B cell (primary cell): Measurements from ENCODE around the gene MITD1. TPM values are rescaled to one million over a fixed set of nuclear protein-coding genes. Genes with fewer than 3 reads are reported as not detected.
"Not testable (repeated sequence)": the region's sequence is repeated elsewhere in the genome, so short reads cannot be mapped to it uniquely, and the experiment has no call there.

Experiments
- ATAC-seq: fragments of 200-7000 bp; cut with Tn5 transposase; one replicate; pipeline ENCODE4 v1.10.0; 2021; ENCODE audit warnings: low read depth, mild to moderate bottlenecking, moderate number of reproducible peaks, moderate library complexity
- CTCF ChIA-PET: fragments of 350-600 bp; sonication (Branson Sonifier 250); formaldehyde crosslinking; loops from one replicate; lab custom pipeline; 2021; ENCODE audit warnings: antibody characterized with exemption, inconsistent platforms; lab: Charles Lee
- POLR2A ChIA-PET: fragments of 350-600 bp; sonication (Branson Sonifier 250); formaldehyde crosslinking; loops from one replicate; lab custom pipeline; 2021; ENCODE audit warnings: antibody characterized with exemption; lab: Charles Lee
- DNase-seq: peaks from one replicate; pipeline ENCODE4 v3.0.0; 2013
- H2AFZ ChIP-seq: 2 replicates; pipeline ENCODE4 v1.6.1; 2012; ENCODE audit warnings: mild to moderate bottlenecking, low read depth, low read length; ENCODE audit not compliant: insufficient read depth, poor library complexity, severe bottlenecking
- H3K27ac ChIP-seq, 2 donors: 1 replicate in 1 of 2; 2 replicates in 1 of 2; pipeline ENCODE4 v1.5.1; 2012 to 2013; ENCODE audit warnings: low read length in 2 of 2, mild to moderate bottlenecking in 2 of 2, moderate library complexity in 1 of 2
- H3K27me3 ChIP-seq, 4 experiments: fragments of 200-600 bp in 1 of 4; sonication (generic) in 1 of 4; replicated peaks in 1 of 4; 1 replicate in 2 of 4; 2 replicates in 2 of 4; pipeline versions ENCODE4 v1.6.1 to v1.7.0; 2013 to 2016; ENCODE audit warnings: low read length in 3 of 4, mild to moderate bottlenecking in 2 of 4, mixed read lengths in 1 of 4, moderate library complexity in 1 of 4; ENCODE audit not compliant: insufficient read depth in 4 of 4, control insufficient read depth in 3 of 4; ENCODE audit errors: control extremely low read depth in 1 of 4
- H3K36me3 ChIP-seq, 2 experiments: replicated peaks in 1 of 2; 1 replicate in 1 of 2; 2 replicates in 1 of 2; pipeline versions ENCODE4 v1.6.1 to v1.7.1; 2013; ENCODE audit warnings: low read length in 1 of 2; ENCODE audit not compliant: insufficient read depth in 2 of 2, control insufficient read depth in 1 of 2; ENCODE audit errors: control extremely low read depth in 1 of 2, extremely low read depth in 1 of 2
- H3K4me1 ChIP-seq, 2 donors: fragments of 200-600 bp in 1 of 2; sonication (generic) in 1 of 2; 1 replicate in 1 of 2; 2 replicates in 1 of 2; pipeline versions ENCODE4 v1.5.1 to v1.6.1; 2013 to 2017; ENCODE audit warnings: low read length in 2 of 2; ENCODE audit not compliant: control insufficient read depth in 2 of 2, insufficient read depth in 2 of 2
- H3K4me2 ChIP-seq: replicated peaks from 2 replicates; pipeline ENCODE3; 2012; ENCODE audit warnings: mild to moderate bottlenecking, low read depth, low read length; ENCODE audit not compliant: poor library complexity, severe bottlenecking
- H3K4me3 ChIP-seq, 5 experiments: fragments of 200-600 bp in 1 of 5; sonication (generic) in 1 of 5; 1 replicate in 3 of 5; 2 replicates in 2 of 5; pipeline versions ENCODE4 v1.5.1 to v1.7.0; 2011 to 2016; ENCODE audit warnings: low read length in 4 of 5, mild to moderate bottlenecking in 4 of 5, low read depth in 2 of 5, control low read depth in 1 of 5, moderate library complexity in 1 of 5; ENCODE audit not compliant: insufficient read depth in 1 of 5; ENCODE audit errors: control extremely low read depth in 1 of 5, extremely low read depth in 1 of 5
- H3K79me2 ChIP-seq: fragments of 200-600 bp; sonication (generic); one replicate; pipeline ENCODE4 v1.6.0; 2016; ENCODE audit warnings: low read length; ENCODE audit not compliant: control insufficient read depth, insufficient read depth
- H3K9ac ChIP-seq: fragments of 200-600 bp; sonication (generic); 2 replicates; pipeline ENCODE4 v1.6.1; 2017; ENCODE audit warnings: mild to moderate bottlenecking, low read length, moderate library complexity
- H3K9me3 ChIP-seq, 3 donors: one replicate each; pipeline versions ENCODE4 v1.6.1 to v1.7.1; 2013; ENCODE audit warnings: low read length in 2 of 3; ENCODE audit not compliant: control insufficient read depth in 2 of 3, insufficient read depth in 1 of 3; ENCODE audit errors: control extremely low read depth in 1 of 3
- H4K20me1 ChIP-seq: 2 replicates; pipeline ENCODE4 v1.6.0; 2012; ENCODE audit warnings: mild to moderate bottlenecking, low read length; ENCODE audit not compliant: insufficient read depth, control insufficient read depth, poor library complexity, severe bottlenecking
- H3K27ac Mint-ChIP-seq: one replicate; pipeline ENCODE4 v1.8.0; 2021; ENCODE audit warnings: mixed read lengths
- H3K27me3 Mint-ChIP-seq: one replicate; pipeline ENCODE4 v1.8.0; 2021; ENCODE audit warnings: mixed read lengths
- H3K4me1 Mint-ChIP-seq: one replicate; pipeline ENCODE4 v1.8.0; 2021; ENCODE audit warnings: mixed read lengths
- H3K4me3 Mint-ChIP-seq: one replicate; pipeline ENCODE4 v1.8.0; 2021; ENCODE audit warnings: mixed read lengths
- H3K9me3 Mint-ChIP-seq: one replicate; pipeline ENCODE4 v1.8.0; 2022; ENCODE audit warnings: mixed read lengths; ENCODE audit not compliant: insufficient read depth
- CTCF ChIP-seq: fragments of 200-600 bp; IDR thresholded peaks from one replicate; pipeline ENCODE4 v1.8.0; 2022; ENCODE audit warnings: antibody characterized with exemption, mild to moderate bottlenecking
- EZH2 ChIP-seq: IDR thresholded peaks from 2 replicates; pipeline ENCODE4 v1.6.1; 2012; ENCODE audit warnings: borderline replicate concordance, low read depth, mild to moderate bottlenecking, moderate library complexity, low read length; ENCODE audit not compliant: insufficient read depth, poor library complexity, severe bottlenecking
- WGBS: methylation state at CpG from one replicate; pipeline ENCODE4 v1.1.5; 2013; ENCODE audit warnings: missing lambda C conversion rate; ENCODE audit not compliant: insufficient coverage; 5-methylcytosine and 5-hydroxymethylcytosine counted together
- intact Hi-C: fragments of 100-400 bp; cut with micrococcal nuclease; formaldehyde crosslinking; loops from one replicate; pipeline ENCODE4 v1.10.0; 2022
- polyA plus RNA-seq: library from polyadenylated mRNA; depleted of rRNA; stranded (reverse); fragments of >200 nt; gene quantifications from 2 replicates; pipeline ENCODE4 v1.2.3, GENCODE V29; 2012
- small RNA-seq: library from RNA; depleted of rRNA; stranded (forward); fragments of <200 nt; gene quantifications from one replicate; pipeline ENCODE3, GENCODE V24; 2012; ENCODE audit warnings: low replicate concordance, low read depth; ENCODE audit not compliant: insufficient read length
- total RNA-seq, 2 donors: library from RNA; stranded (reverse); fragments of 120-200 nt in 1 of 2; gene quantifications; 1 replicate in 1 of 2; 2 replicates in 1 of 2; pipeline versions ENCODE4 v1.2.3 to v1.2.4, GENCODE V29; 2013 to 2022

The MITD1 gene
- total and polyA plus RNA-seq, 2 donors (not counting 1 experiment from before 2014, with no cell fraction given), result 31.0 to 71.6 TPM

- CTCF ChIA-PET, result interaction anchor here (1.0 kb wide), 1 partner anchor 202 kb away, joined by 3 read pairs; the partner anchor contains the start of gene EIF5B
- H3K27ac Mint-ChIP-seq, H3K9me3 ChIP-seq, H3K4me3 ChIP-seq, H3K9me3 Mint-ChIP-seq, H3K4me2 ChIP-seq, H3K9ac ChIP-seq, H3K27me3 ChIP-seq, H3K36me3 ChIP-seq, DNase-seq, H3K27ac ChIP-seq, intact Hi-C loops, H2AFZ ChIP-seq, H3K4me3 Mint-ChIP-seq, H3K4me1 ChIP-seq, H3K4me1 Mint-ChIP-seq, ATAC-seq, H4K20me1 ChIP-seq, POLR2A ChIA-PET, H3K27me3 Mint-ChIP-seq: not testable (repeated sequence)
- peaks cover 13% of the 10 kb centered on the region for H3K79me2 ChIP-seq
- WGBS, result 100% methylated on average over 2 of the region's 2 CpGs
Measured at GRCh38 chr2:99135044-99135556, 45.8 kb downstream of the MITD1 start.

- Histone ChIP-seq H3K4me1 (no peaks in the 10 kb centered on the region), H3K9me3 (peaks cover 1 to 8% (median 4%) of the 10 kb centered on the region in 3 donors), H3K4me3 (no peak overlapping the region), H3K4me2 (no peak overlapping the region), H3K27me3 (no peaks in the 10 kb centered on the region), H3K79me2 (no peaks in the 10 kb centered on the region), H3K36me3 (peaks cover 0 to 4% of the 10 kb centered on the region in 2 experiments), H3K27ac (no peak overlapping the region), H2AFZ (no peak overlapping the region), H4K20me1 (no peaks in the 10 kb centered on the region), H3K9ac (no peak overlapping the region)
- intact Hi-C loops, result no loop called here
- TF ChIP-seq EZH2 (no peak), CTCF (no peak)
- ChIA-PET POLR2A (no interaction called here), CTCF (no interaction called here)
- WGBS, result 80% methylated on average over 1 of the region's 2 CpGs
- no peak overlapping the region for H3K27ac Mint-ChIP-seq
- ATAC-seq, result no peak
- H3K27me3 Mint-ChIP-seq, result no peaks in the 10 kb centered on the region
- H3K4me3 Mint-ChIP-seq, result no peak overlapping the region
- H3K4me1 Mint-ChIP-seq, result no peaks in the 10 kb centered on the region
- no peak for DNase-seq
- peaks cover 5% of the 10 kb centered on the region for H3K9me3 Mint-ChIP-seq
Measured at GRCh38 chr2:99127981-99128380, 52.9 kb downstream of the MITD1 start.

Small RNAs within 50 kb of the gene (small RNA-seq; reads per million reads assigned to genes)
- gene AC092587.1, result not detected

Other genes starting within 250 kb of the MITD1 start
- gene CRACDL, start 244.8 kb downstream of the MITD1 start, total RNA-seq, result 0.07 and 0.25 TPM in 2 replicates
- not detected in 2 replicates for gene CRACDL, start 244.8 kb downstream of the MITD1 start, polyA plus RNA-seq
- gene C2orf15, start 39.4 kb downstream of the MITD1 start, total RNA-seq, result 1.0 and 1.2 TPM in 2 replicates
- 0.89 and 1.1 TPM in 2 replicates for gene C2orf15, start 39.4 kb downstream of the MITD1 start, polyA plus RNA-seq
- 36.9 and 39.6 TPM in 2 replicates for gene TSGA10, start 26.1 kb downstream of the MITD1 start, total RNA-seq
- gene TSGA10, start 26.1 kb downstream of the MITD1 start, polyA plus RNA-seq, result 4.6 and 6.7 TPM in 2 replicates
- gene LIPT1, start 26.1 kb downstream of the MITD1 start, total RNA-seq, result 24.3 and 26.2 TPM in 2 replicates
- gene LIPT1, start 26.1 kb downstream of the MITD1 start, polyA plus RNA-seq, result 12.2 and 17.1 TPM in 2 replicates
- gene MRPL30, start 126 bp upstream of the MITD1 start, total RNA-seq, result 18.5 and 21.9 TPM in 2 replicates
- 4.7 and 5.0 TPM in 2 replicates for gene MRPL30, start 126 bp upstream of the MITD1 start, polyA plus RNA-seq
- not detected in 2 replicates for gene LYG2, start 74.6 kb upstream of the MITD1 start, total RNA-seq
- gene LYG2, start 74.6 kb upstream of the MITD1 start, polyA plus RNA-seq, result not detected in 2 replicates
- 2.7 and 3.0 TPM in 2 replicates for gene LYG1, start 120.1 kb upstream of the MITD1 start, total RNA-seq
- gene LYG1, start 120.1 kb upstream of the MITD1 start, polyA plus RNA-seq, result 4.0 and 4.5 TPM in 2 replicates
- 21.7 and 27.1 TPM in 2 replicates for gene TXNDC9, start 155.3 kb upstream of the MITD1 start, total RNA-seq
- gene TXNDC9, start 155.3 kb upstream of the MITD1 start, polyA plus RNA-seq, result 9.3 and 11.2 TPM in 2 replicates
- gene EIF5B, start 156.3 kb upstream of the MITD1 start, total RNA-seq, result 32.8 and 33.0 TPM in 2 replicates
- gene EIF5B, start 156.3 kb upstream of the MITD1 start, polyA plus RNA-seq, result 4.5 and 5.1 TPM in 2 replicates